Esophagus muscularis mucosa (tissue), 3 donors: Measurements from ENCODE around the gene GPX7.

Experiments
- CTCF ChIP-seq, 3 experiments: fragments of 200-600 bp in 2 of 3; fragments of 450-650 bp in 1 of 3; sonication (generic) in 2 of 3; IDR thresholded peaks; one replicate each; pipeline ENCODE4 v1.5.1; 2017 to 2019; ENCODE audit warnings: antibody characterized with exemption in 3 of 3, mild to moderate bottlenecking in 2 of 3, moderate library complexity in 1 of 3
- POLR2A ChIP-seq: fragments of 450-650 bp; IDR thresholded peaks from one replicate; pipeline ENCODE4 v1.6.1; 2017; ENCODE audit warnings: antibody characterized with exemption, moderate library complexity, mild to moderate bottlenecking, low read depth

GRCh38 chr1:52552505-52553361 lies 49.4 kb upstream of the GPX7 start, which contains the start of gene TUT4:
- TF ChIP-seq CTCF (IDR thresholded peaks at IDR 0.05) = peak in 1 of 3 experiments; percentile 11
- peak; percentile 13 for TF ChIP-seq POLR2A
